ENCODE data around the gene FAM47E. TPM values are rescaled to one million over a fixed set of nuclear protein-coding genes. Genes with fewer than 3 reads are reported as not detected.

FAM47E gene
- total RNA-seq, 1 donor from 2014 or later = 6.4 TPM

DNA sequence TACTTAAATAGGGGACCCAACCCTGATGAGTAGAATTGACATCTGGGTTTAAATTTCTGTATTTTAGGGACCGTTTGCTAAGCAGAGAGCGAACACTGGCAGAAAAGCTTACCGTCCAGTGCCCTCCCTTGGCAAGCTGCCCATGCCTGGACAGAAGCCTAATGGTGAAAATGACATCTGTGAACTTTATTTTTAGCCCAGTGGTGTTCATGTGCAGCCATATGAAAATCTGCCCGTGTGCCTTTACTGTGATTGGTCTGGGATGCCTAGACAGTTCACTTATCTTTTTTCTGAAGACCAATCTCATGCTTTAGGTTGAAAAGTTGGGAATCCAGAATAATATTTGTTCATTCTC, 56.1 kb downstream of the FAM47E start:
- Histone ChIP-seq H3K27ac (peak overlapping the region; percentile 86), H3K36me3 (peaks cover 7% of the 10 kb centered on the region), H3K27me3 (ENCODE audit: low read depth) (no peaks in the 10 kb centered on the region), H3K4me1 (peaks cover 29% of the 10 kb centered on the region), H3K4me3 (peak overlapping the region; percentile 92), H3K9me3 (no peaks in the 10 kb centered on the region)
- no peak for DNase-seq
- no peak for TF ChIP-seq CTCF (IDR thresholded peaks at IDR 0.05)
- ATAC-seq = no peak
- intact Hi-C loops (cut with DNase I) = no loop called here

- H3K36me3 ChIP-seq = peaks cover 7% of the 10 kb centered on the region
- ATAC-seq (no peak), DNase-seq (no peak)
- no peaks in the 10 kb centered on the region for H3K9me3 ChIP-seq
- peaks cover 25% of the 10 kb centered on the region for H3K4me1 ChIP-seq
- no peak for TF ChIP-seq CTCF (IDR thresholded peaks at IDR 0.05)
- H3K4me3 ChIP-seq = peak overlapping the region; percentile 92
- no peaks in the 10 kb centered on the region for H3K27me3 ChIP-seq (ENCODE audit: low read depth)
- H3K27ac ChIP-seq = no peak overlapping the region
- intact Hi-C loops (cut with DNase I) = no loop called here
Measured at GRCh38 chr4:76308548-76308947, 57.0 kb downstream of the FAM47E start.

- Histone ChIP-seq H3K4me3 (no peak overlapping the region), H3K27ac (no peak overlapping the region), H3K9me3 (no peaks in the 10 kb centered on the region), H3K36me3 (peaks cover 7% of the 10 kb centered on the region), H3K4me1 (peaks cover 19% of the 10 kb centered on the region), H3K27me3 (ENCODE audit: low read depth) (no peaks in the 10 kb centered on the region)
- DNase-seq (no peak), ATAC-seq (no peak)
- intact Hi-C loops (cut with DNase I) = no loop called here
- TF ChIP-seq CTCF (IDR thresholded peaks at IDR 0.05) = no peak
Measured at GRCh38 chr4:76309939-76310550, 58.5 kb downstream of the FAM47E start.

DNA sequence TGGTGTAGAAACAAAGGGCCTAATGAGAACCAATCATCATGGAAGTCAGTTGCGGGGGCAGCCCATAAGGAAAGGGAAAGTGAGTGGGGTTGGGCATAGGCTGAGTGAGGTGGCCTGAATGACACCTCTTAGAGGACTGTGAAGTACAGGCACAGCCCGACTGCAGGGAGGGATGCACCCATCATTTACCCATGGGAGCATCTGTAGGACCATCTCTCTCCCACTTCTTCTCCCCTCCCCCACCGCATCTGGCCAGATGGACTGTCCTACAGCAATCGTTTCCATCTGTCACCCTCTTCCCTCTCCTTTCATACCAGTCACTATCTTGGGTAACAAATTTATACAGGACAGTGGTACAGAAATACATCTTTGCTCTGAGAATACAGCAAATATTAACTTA, 59.2 kb downstream of the FAM47E start:
- DNase-seq (no peak), ATAC-seq (no peak)
- H3K9me3 ChIP-seq = peaks cover 2% of the 10 kb centered on the region
- H3K36me3 ChIP-seq = peaks cover 7% of the 10 kb centered on the region
- no peak overlapping the region for H3K4me3 ChIP-seq
- intact Hi-C loops (cut with DNase I) = no loop called here
- H3K27ac ChIP-seq = no peak overlapping the region
- peaks cover 13% of the 10 kb centered on the region for H3K4me1 ChIP-seq
- no peak for TF ChIP-seq CTCF (IDR thresholded peaks at IDR 0.05)
- no peaks in the 10 kb centered on the region for H3K27me3 ChIP-seq (ENCODE audit: low read depth)

DNA sequence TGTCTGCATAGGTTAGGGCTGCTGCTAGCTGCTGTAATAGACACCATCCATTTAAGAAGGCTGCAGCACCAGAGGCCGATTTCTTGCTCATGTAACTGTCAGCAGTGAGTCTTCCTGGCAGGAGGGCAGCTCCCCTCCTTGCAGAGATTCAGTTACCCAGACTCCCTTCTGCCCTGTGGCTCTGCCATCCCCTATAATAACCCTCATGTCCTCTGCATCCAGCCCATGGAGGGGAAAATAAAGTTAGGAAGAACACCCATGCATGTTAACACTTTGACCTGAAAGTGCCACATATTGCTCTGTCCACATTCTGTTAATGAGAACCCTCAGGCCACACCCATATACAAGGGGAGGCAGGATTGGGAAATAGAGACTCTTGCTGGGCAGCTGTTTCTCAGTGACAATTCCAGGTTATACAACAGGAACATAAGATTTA, 60.4 kb downstream of the FAM47E start:
- H3K4me1 ChIP-seq = peaks cover 11% of the 10 kb centered on the region
- peaks cover 7% of the 10 kb centered on the region for H3K36me3 ChIP-seq
- intact Hi-C loops (cut with DNase I) = no loop called here
- peaks cover 13% of the 10 kb centered on the region for H3K9me3 ChIP-seq
- H3K27ac ChIP-seq = no peak overlapping the region
- no peak overlapping the region for H3K4me3 ChIP-seq
- DNase-seq = no peak
- peak; percentile 56 to 65 for ATAC-seq
- no peak for TF ChIP-seq CTCF (IDR thresholded peaks at IDR 0.05)
- no peaks in the 10 kb centered on the region for H3K27me3 ChIP-seq (ENCODE audit: low read depth)
